K562 (cell line): ENCODE results near the gene HIP1R. TPM values are rescaled to one million over a fixed set of nuclear protein-coding genes. Genes with fewer than 3 reads are reported as not detected.

Source experiments
- ATAC-seq: fragments of 200-7000 bp; cut with Tn5 transposase; 3 replicates; pipeline ENCODE4 v1.9.1; 2020; ENCODE audit warnings: moderate library complexity
- BruUV-seq: library from RNA; stranded (reverse); fragments of 400-500 nt; replicated peaks from 2 replicates; lab custom pipeline; 2021; lab: Mats Ljungman, UMichigan
- CTCF ChIA-PET: fragments of 300-600 bp; formaldehyde crosslinking; extraction: SDS; loops from one replicate; lab custom pipeline; 2021; ENCODE audit warnings: low intra/inter-chr PET ratio; lab: Yijun Ruan, JAX
- POLR2A ChIA-PET: fragments of 300-600, 350-650 bp; sonication (Branson Sonifier 250); formaldehyde crosslinking; extraction: SDS; loops from one replicate; lab custom pipeline; 2021; ENCODE audit warnings: antibody characterized with exemption, inconsistent platforms; lab: Yijun Ruan, JAX
- DNase-seq, 4 experiments: peaks; one replicate each; pipeline versions ENCODE4 v3.0.0 to v3.0.0-alpha.2; 2011 to 2018; ENCODE audit warnings: low spot score in 3 of 4, mixed read lengths in 3 of 4; ENCODE audit errors: extremely low read depth in 1 of 4
- FAIRE-seq: peaks from 2 replicates; lab custom pipeline; 2011; peaks lifted over from hg19 to GRCh38; lab: Jason Lieb, UNC
- H2AFZ ChIP-seq: 2 replicates; pipeline ENCODE4 v1.6.0; 2011; ENCODE audit warnings: low read depth, low read length, control low read depth, inconsistent platforms
- H3K27ac ChIP-seq: fragments of 200-600 bp; 3 replicates; pipeline ENCODE4 v1.8.0; 2011; ENCODE audit warnings: low read depth, mild to moderate bottlenecking, control low read depth, inconsistent platforms, low read length, moderate library complexity, mixed read lengths; ENCODE audit errors: extremely low read depth
- H3K27me3 ChIP-seq, 2 experiments: fragments of 300-600 bp in 1 of 2; 2 replicates in 1 of 2; 3 replicates in 1 of 2; pipeline versions ENCODE4 v1.6.0 to v1.8.0; 2011; ENCODE audit warnings: inconsistent platforms in 2 of 2, low read length in 2 of 2, mild to moderate bottlenecking in 1 of 2, mixed read lengths in 1 of 2, moderate library complexity in 1 of 2; ENCODE audit not compliant: control insufficient read depth in 2 of 2, insufficient read depth in 2 of 2
- H3K36me3 ChIP-seq: fragments of 300-600 bp; 3 replicates; pipeline ENCODE4 v1.8.0; 2011; ENCODE audit warnings: mild to moderate bottlenecking, low read length, inconsistent platforms; ENCODE audit not compliant: control insufficient read depth, insufficient read depth
- H3K4me1 ChIP-seq, 2 experiments: fragments of 200-600 bp in 1 of 2; replicated peaks in 1 of 2; 2 replicates in 1 of 2; 3 replicates in 1 of 2; pipeline versions ENCODE4 v1.5.1 to v1.8.0; 2011; ENCODE audit warnings: inconsistent platforms in 2 of 2, low read length in 2 of 2, mild to moderate bottlenecking in 1 of 2, mixed read lengths in 1 of 2, moderate library complexity in 1 of 2; ENCODE audit not compliant: control insufficient read depth in 2 of 2, insufficient read depth in 2 of 2
- H3K4me2 ChIP-seq: 2 replicates; pipeline ENCODE4 v1.6.1; 2011; ENCODE audit warnings: low read length, control low read depth, inconsistent platforms, mixed read lengths; ENCODE audit not compliant: insufficient read depth
- H3K4me3 ChIP-seq: fragments of 200-600 bp; sonication (generic), shearing (Covaris generic); 2 replicates; pipeline ENCODE4 v1.5.1; 2016; ENCODE audit warnings: control low read depth, inconsistent platforms
- H3K79me2 ChIP-seq: fragments of 200-600 bp; 3 replicates; pipeline ENCODE4 v1.8.0; 2011; ENCODE audit warnings: low read length, inconsistent platforms; ENCODE audit not compliant: control insufficient read depth, insufficient read depth
- H3K9ac ChIP-seq, 2 experiments: 2 replicates each; pipeline versions ENCODE4 v1.6.0 to v1.6.1; 2011; ENCODE audit warnings: low read depth in 2 of 2, low read length in 2 of 2, control low read depth in 1 of 2, inconsistent platforms in 1 of 2, mild to moderate bottlenecking in 1 of 2, mixed read lengths in 1 of 2; ENCODE audit not compliant: insufficient read depth in 1 of 2
- H3K9me1 ChIP-seq: one replicate; pipeline ENCODE4 v1.6.0; 2011; ENCODE audit warnings: inconsistent platforms, mild to moderate bottlenecking, low read length, moderate library complexity; ENCODE audit not compliant: control insufficient read depth, insufficient read depth
- H3K9me3 ChIP-seq: replicated peaks from 2 replicates; pipeline ENCODE4 v1.5.1; 2011; ENCODE audit warnings: low read depth, low read length, inconsistent platforms; ENCODE audit not compliant: control insufficient read depth, insufficient read depth
- H4K20me1 ChIP-seq: replicated peaks from 2 replicates; pipeline ENCODE4 v1.6.1; 2011; ENCODE audit warnings: low read length, inconsistent platforms, mixed read lengths; ENCODE audit not compliant: control insufficient read depth, insufficient read depth
- CXXC5 ChIP-seq: fragments of 250-450 bp; sonication (Bioruptor Pico); IDR thresholded peaks from 2 replicates; pipeline ENCODE4 v1.8.0; 2022; ENCODE audit warnings: inconsistent platforms, mild to moderate bottlenecking, moderate library complexity
- WGBS: fragments of 100-300 bp; shearing (Covaris generic); methylation state at CpG from one replicate; pipeline ENCODE4 v1.1.6; 2016; ENCODE audit warnings: low coverage, mixed read lengths; ENCODE audit not compliant: insufficient coverage; ENCODE audit errors: missing lambda C conversion rate; 5-methylcytosine and 5-hydroxymethylcytosine counted together
- in situ Hi-C: fragments of 300-500 bp; cut with MboI; formaldehyde crosslinking; loops from 4 replicates; pipeline ENCODE4 v1.15.0; 2018; ENCODE audit warnings: inconsistent platforms, mixed read lengths
- intact Hi-C: fragments of 100-400 bp; cut with micrococcal nuclease; formaldehyde crosslinking; loops from 2 replicates; pipeline ENCODE4 v1.14.2; 2022
- polyA plus RNA-seq, 8 experiments: library from polyadenylated mRNA; depleted of rRNA in 4 of 8; stranded (reverse) in 5 of 8; unstranded in 3 of 8; fragments of >200 nt; fragmentation: Nextera tagmentation in 2 of 8; fragmentation: Illumina TruSeq in 1 of 8; extraction: Ambion mirVana in 2 of 8; extraction: Trizol in 1 of 8; gene quantifications; 2 replicates each; pipeline versions ENCODE4 v1.2.1 to v1.2.3, GENCODE V29; 2011 to 2014; ENCODE audit warnings: inconsistent platforms in 1 of 8, missing spikeins in 1 of 8
- total RNA-seq, 7 experiments: library from RNA; depleted of rRNA in 6 of 7; stranded (reverse); fragments of >200 nt in 6 of 7; fragmentation: Illumina TruSeq in 2 of 7; extraction: Trizol in 2 of 7; gene quantifications; 2 replicates each; pipeline versions ENCODE4 v1.2.1 to v1.2.3, GENCODE V29; 2011 to 2021; ENCODE audit warnings: low replicate concordance in 1 of 7
- TF ChIP-seq, protein P1 (sequence below): fragments of 250-450 bp; sonication (Bioruptor Pico); IDR thresholded peaks from 2 replicates; pipeline ENCODE4 v1.5.0; 2021; ENCODE audit warnings: mild to moderate bottlenecking, moderate library complexity
- TF ChIP-seq, protein P2 (sequence below): fragments of 250-450 bp; sonication (Bioruptor Pico); IDR thresholded peaks from 2 replicates; pipeline ENCODE4 v1.4.0; 2020; ENCODE audit warnings: mild to moderate bottlenecking, moderate library complexity, borderline replicate concordance

Gene HIP1R
- total and polyA plus RNA-seq, 9 of the 15 experiments (the other 6 are each of a cell fraction or from before 2014, with no cell fraction given), result 0.15 to 31.0 (median 14.2) TPM

DNA sequence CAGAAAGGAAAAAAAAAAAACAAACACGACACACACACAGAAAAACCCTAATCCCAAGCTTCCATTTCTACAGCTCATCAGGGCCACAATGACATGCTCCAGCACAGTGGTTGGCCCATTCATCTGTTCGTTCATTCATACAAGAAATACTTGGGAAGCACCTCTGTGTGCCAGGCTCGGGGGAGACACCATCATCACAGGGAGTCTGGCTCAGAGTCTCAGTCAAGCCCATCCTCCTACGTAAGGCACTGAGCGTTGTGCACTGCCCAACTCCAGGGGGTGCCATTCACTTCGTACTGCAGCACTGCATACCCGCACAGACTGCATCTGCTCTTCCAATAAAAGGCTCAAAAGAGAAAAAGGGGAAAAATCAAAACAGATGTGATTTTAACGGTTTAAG lies 45.4 kb downstream of the HIP1R start (continued):
- TF ChIP-seq, protein P1, sequence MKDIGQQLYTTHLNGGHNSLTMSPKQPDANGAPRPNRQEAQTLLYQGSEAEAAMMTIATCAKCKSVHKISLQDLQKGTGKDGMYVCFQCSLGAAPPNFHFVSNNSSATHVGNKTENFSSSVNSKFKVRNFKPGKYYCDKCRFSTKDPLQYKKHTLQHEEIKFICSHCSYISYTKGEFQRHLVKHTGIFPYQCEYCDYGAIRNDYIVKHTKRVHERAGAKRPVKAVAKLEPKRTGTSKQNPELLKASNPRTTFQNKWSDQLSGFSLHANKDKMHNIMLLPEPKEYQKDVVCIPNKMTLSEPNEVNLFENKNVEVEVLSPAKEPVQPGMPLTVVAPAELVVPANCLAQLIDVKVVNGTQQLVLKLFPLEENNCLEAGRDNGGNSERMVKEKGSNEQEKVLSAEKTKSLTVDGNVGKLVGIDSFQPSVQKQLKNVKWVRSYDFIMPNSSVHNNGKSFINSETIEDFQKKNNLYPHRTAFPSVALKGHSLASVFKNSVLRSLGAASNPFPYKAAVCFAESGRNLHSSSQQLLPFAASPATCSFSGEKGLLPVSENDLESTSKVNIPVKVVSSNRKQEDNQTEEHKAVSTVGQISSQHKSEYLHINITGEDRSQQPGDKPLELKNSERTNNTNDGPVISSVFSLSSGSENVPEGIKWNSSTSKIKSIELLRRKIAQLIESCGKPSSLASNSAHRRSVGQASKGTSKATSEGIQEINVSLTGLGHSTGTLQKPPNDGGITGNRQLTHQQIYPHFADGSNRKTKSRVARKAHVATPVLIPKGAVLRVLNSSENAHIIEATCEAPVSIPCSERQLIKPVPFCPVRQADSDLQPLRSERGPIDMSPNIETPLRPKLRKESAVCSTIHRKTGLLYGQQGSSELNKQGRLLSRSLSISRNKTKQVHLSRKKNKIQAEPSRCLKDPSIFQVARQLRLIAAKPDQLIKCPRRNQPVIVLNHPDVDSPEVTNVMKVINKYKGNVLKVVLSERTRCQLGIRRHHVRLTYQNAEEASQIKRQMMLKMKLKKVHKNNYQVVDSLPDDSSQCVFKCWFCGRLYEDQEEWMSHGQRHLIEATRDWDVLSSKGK (CRISPR knock-in tag), result no peak

DNA sequence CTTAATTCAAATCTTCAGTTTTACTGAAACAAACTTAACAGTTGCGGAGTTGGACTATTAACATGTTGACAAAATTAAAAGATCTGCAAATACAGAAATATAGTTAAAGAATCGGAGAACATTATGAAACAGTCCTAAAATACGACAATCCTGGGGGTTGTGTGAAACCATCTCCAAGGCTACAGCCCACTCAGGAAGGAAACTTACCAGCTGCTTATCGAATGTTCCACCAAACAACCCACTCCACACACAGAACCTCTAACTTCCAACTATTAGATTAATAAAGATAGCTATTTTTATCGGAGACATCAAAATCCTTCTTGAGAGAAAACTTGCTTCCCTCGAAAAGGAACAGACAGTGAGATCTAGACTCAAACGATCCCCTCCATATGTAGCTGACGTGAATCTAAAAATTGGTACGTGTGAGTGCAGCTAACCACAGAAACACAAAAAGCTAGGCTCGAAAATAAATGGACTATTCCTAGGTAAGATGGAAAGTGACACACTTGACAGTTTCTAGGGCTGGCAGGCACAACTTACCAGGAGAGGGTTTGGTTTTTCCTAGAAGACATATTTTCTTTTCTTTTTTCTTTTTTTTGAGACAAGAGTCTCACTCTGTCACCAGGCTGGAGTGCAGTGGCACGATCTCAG lies 47.8 kb downstream of the HIP1R start:
- H3K9ac ChIP-seq, result no peak overlapping the region
- H4K20me1 ChIP-seq, result peaks cover 44% of the 10 kb centered on the region
- in situ Hi-C loops (no loop called here), intact Hi-C loops (loop anchor here (5.0 to 10.0 kb wide), 2 partner anchors 69 to 352 kb away; partner anchors contain the start of genes MPHOSPH9 and MTRFR)
- ChIA-PET CTCF (no interaction called here), POLR2A (interaction anchor here (0.8 to 2.6 kb wide), 7 partner anchors 9 to 143 kb away, joined by 3 to 12 read pairs (median 4); no protein-coding TSS in a partner anchor)
- no peak for TF ChIP-seq CXXC5 (CRISPR knock-in tag)
- TF ChIP-seq, protein P2, sequence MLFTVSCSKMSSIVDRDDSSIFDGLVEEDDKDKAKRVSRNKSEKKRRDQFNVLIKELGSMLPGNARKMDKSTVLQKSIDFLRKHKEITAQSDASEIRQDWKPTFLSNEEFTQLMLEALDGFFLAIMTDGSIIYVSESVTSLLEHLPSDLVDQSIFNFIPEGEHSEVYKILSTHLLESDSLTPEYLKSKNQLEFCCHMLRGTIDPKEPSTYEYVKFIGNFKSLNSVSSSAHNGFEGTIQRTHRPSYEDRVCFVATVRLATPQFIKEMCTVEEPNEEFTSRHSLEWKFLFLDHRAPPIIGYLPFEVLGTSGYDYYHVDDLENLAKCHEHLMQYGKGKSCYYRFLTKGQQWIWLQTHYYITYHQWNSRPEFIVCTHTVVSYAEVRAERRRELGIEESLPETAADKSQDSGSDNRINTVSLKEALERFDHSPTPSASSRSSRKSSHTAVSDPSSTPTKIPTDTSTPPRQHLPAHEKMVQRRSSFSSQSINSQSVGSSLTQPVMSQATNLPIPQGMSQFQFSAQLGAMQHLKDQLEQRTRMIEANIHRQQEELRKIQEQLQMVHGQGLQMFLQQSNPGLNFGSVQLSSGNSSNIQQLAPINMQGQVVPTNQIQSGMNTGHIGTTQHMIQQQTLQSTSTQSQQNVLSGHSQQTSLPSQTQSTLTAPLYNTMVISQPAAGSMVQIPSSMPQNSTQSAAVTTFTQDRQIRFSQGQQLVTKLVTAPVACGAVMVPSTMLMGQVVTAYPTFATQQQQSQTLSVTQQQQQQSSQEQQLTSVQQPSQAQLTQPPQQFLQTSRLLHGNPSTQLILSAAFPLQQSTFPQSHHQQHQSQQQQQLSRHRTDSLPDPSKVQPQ (CRISPR knock-in tag), result no peak
- H2AFZ ChIP-seq, result no peak overlapping the region
- no peaks in the 10 kb centered on the region for H3K27me3 ChIP-seq
- no TSS peak for BruUV-seq
- no peak overlapping the region for H3K27ac ChIP-seq
- H3K9me3 ChIP-seq, result no peaks in the 10 kb centered on the region
- H3K4me2 ChIP-seq, result no peak overlapping the region
- peaks cover 95% of the 10 kb centered on the region for H3K79me2 ChIP-seq
- H3K4me1 ChIP-seq, result peaks cover 18 to 39% of the 10 kb centered on the region in 2 experiments
- peaks cover 36% of the 10 kb centered on the region; the same call in 2 of the 3 replicates for H3K36me3 ChIP-seq
- ATAC-seq (no peak), FAIRE-seq (no peak), DNase-seq (no peak)
- no peak overlapping the region for H3K4me3 ChIP-seq
- no peaks in the 10 kb centered on the region for H3K9me1 ChIP-seq
- WGBS, result 83% methylated on average over 10 of the region's 11 CpGs
